GM23248 (cell line): ENCODE data around the gene PTPRS.

Source experiments
- EZH2 ChIP-seq: fragments of 200-600 bp; sonication (generic); IDR thresholded peaks from 2 replicates; pipeline ENCODE4 v1.6.1; 2018; ENCODE audit warnings: antibody characterized with exemption, mild to moderate bottlenecking; ENCODE audit not compliant: insufficient read depth, poor library complexity, severe bottlenecking
- EZH2phosphoT487 ChIP-seq: fragments of 200-600 bp; sonication (generic); IDR thresholded peaks from 2 replicates; pipeline ENCODE4 v1.6.1; 2018; ENCODE audit warnings: antibody characterized with exemption, moderate library complexity, mild to moderate bottlenecking, low read depth; ENCODE audit not compliant: insufficient read depth

DNA sequence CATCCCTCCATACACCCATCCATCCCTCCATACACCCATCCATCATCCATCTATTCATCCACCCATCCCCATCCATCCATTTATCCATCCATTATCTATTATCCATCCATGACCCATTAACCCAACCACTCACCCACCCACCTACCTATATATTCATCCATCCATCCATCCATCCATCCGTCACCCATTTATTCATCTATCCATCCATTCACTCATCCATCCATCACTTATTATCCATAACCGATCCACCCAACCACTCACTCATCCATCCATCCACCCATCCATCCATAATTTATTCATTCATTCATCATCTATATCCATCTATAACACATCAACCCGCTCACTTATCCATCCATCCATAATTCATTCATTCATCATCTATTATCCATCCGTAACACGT is 28.7 kb upstream of the PTPRS start:
- TF ChIP-seq EZH2phosphoT487 (no peak), EZH2 (no peak)
